Neuronal stem cell (in vitro differentiated cells): ENCODE measurements around the gene KCNQ1.

Experiments
- DNase-seq: peaks from one replicate; pipeline ENCODE4 v3.0.0-alpha.2; 2013; ENCODE audit warnings: low spot score
- H2AFZ ChIP-seq: one replicate; pipeline ENCODE4 v1.6.1; 2013; ENCODE audit warnings: mild to moderate bottlenecking, low read length, inconsistent platforms
- H2AK5ac ChIP-seq: 2 replicates; pipeline ENCODE4 v1.6.1; 2013; ENCODE audit warnings: low read depth, mild to moderate bottlenecking, inconsistent platforms, low read length, moderate library complexity, mixed read lengths
- H2BK120ac ChIP-seq: 2 replicates; pipeline ENCODE4 v1.6.1; 2013; ENCODE audit warnings: low read depth, mild to moderate bottlenecking, inconsistent platforms, low read length, moderate library complexity, mixed read lengths
- H2BK12ac ChIP-seq: one replicate; pipeline ENCODE4 v1.6.1; 2013; ENCODE audit warnings: low read length, inconsistent platforms
- H2BK15ac ChIP-seq: 2 replicates; pipeline ENCODE4 v1.6.1; 2013; ENCODE audit warnings: mild to moderate bottlenecking, low read length, inconsistent platforms, mixed read lengths
- H2BK5ac ChIP-seq: one replicate; pipeline ENCODE4 v1.6.1; 2013; ENCODE audit warnings: inconsistent platforms, mild to moderate bottlenecking, low read length, moderate library complexity
- H3K14ac ChIP-seq: one replicate; pipeline ENCODE4 v1.6.1; 2013; ENCODE audit warnings: low read length, inconsistent platforms
- H3K18ac ChIP-seq: 2 replicates; pipeline ENCODE4 v1.6.1; 2013; ENCODE audit warnings: low read length, inconsistent platforms
- H3K23ac ChIP-seq: 2 replicates; pipeline ENCODE4 v1.6.1; 2013; ENCODE audit warnings: low read depth, mild to moderate bottlenecking, mixed read lengths, low read length, inconsistent platforms; ENCODE audit not compliant: poor library complexity
- H3K27ac ChIP-seq: replicated peaks from 3 replicates; pipeline ENCODE4 v1.5.1; 2013; ENCODE audit warnings: low read length, inconsistent platforms
- H3K27me3 ChIP-seq, 3 experiments: 2 replicates each; pipeline ENCODE4 v1.6.1; 2013; ENCODE audit warnings: low read length in 3 of 3, mild to moderate bottlenecking in 2 of 3, inconsistent platforms in 1 of 3, low read depth in 1 of 3, mixed read lengths in 1 of 3, moderate library complexity in 1 of 3; ENCODE audit not compliant: control insufficient read depth in 3 of 3, insufficient read depth in 3 of 3
- H3K36me3 ChIP-seq, 2 donors: replicated peaks in 1 of 2; 2 replicates each; pipeline ENCODE4 v1.6.1; 2013; ENCODE audit warnings: low read length in 2 of 2; ENCODE audit not compliant: control insufficient read depth in 2 of 2, insufficient read depth in 2 of 2
- H3K4ac ChIP-seq: 2 replicates; pipeline ENCODE4 v1.6.1; 2013; ENCODE audit warnings: inconsistent platforms, mild to moderate bottlenecking, low read length, moderate library complexity
- H3K4me1 ChIP-seq, 2 donors: 1 replicate in 1 of 2; 2 replicates in 1 of 2; pipeline ENCODE4 v1.6.1; 2013; ENCODE audit warnings: low read length in 2 of 2, low read depth in 1 of 2; ENCODE audit not compliant: control insufficient read depth in 2 of 2, insufficient read depth in 1 of 2
- H3K4me2 ChIP-seq: one replicate; pipeline ENCODE4 v1.6.1; 2013; ENCODE audit warnings: mild to moderate bottlenecking, low read length, inconsistent platforms; ENCODE audit not compliant: insufficient read depth, poor library complexity, severe bottlenecking
- H3K4me3 ChIP-seq, 2 donors: 2 replicates each; pipeline ENCODE4 v1.5.1; 2013; ENCODE audit warnings: low read length in 2 of 2, mild to moderate bottlenecking in 2 of 2, inconsistent platforms in 1 of 2, moderate library complexity in 1 of 2
- H3K79me1 ChIP-seq: one replicate; pipeline ENCODE4 v1.6.1; 2013; ENCODE audit warnings: low read depth, mild to moderate bottlenecking, inconsistent platforms, low read length, moderate library complexity
- H3K9ac ChIP-seq: one replicate; pipeline ENCODE4 v1.6.1; 2013; ENCODE audit warnings: mild to moderate bottlenecking, low read depth, low read length, inconsistent platforms; ENCODE audit not compliant: poor library complexity
- H3K9me3 ChIP-seq, 2 donors: replicated peaks in 1 of 2; 2 replicates each; pipeline versions ENCODE3 to v1.6.1; 2013; ENCODE audit warnings: low read length in 2 of 2, mild to moderate bottlenecking in 2 of 2, inconsistent platforms in 1 of 2, low read depth in 1 of 2, mixed read lengths in 1 of 2, moderate library complexity in 1 of 2; ENCODE audit not compliant: control insufficient read depth in 2 of 2, insufficient read depth in 1 of 2
- H4K8ac ChIP-seq: one replicate; pipeline ENCODE4 v1.6.1; 2013; ENCODE audit warnings: low read depth, mild to moderate bottlenecking, inconsistent platforms, low read length, moderate library complexity
- H4K91ac ChIP-seq: one replicate; pipeline ENCODE4 v1.6.1; 2013; ENCODE audit warnings: low read length, low read depth, mild to moderate bottlenecking, inconsistent platforms; ENCODE audit not compliant: poor library complexity
- WGBS, 2 donors: extraction: QIAGEN DNeasy Blood & Tissue Kit; methylation state at CpG; one replicate each; pipeline ENCODE4 v1.1.7; 2013; ENCODE audit warnings: missing lambda C conversion rate in 2 of 2, mixed read lengths in 1 of 2; ENCODE audit not compliant: insufficient read length in 2 of 2, insufficient replicate concordance in 1 of 2; ENCODE audit errors: extremely low coverage in 2 of 2; 5-methylcytosine and 5-hydroxymethylcytosine counted together

KCNQ1 gene

DNA sequence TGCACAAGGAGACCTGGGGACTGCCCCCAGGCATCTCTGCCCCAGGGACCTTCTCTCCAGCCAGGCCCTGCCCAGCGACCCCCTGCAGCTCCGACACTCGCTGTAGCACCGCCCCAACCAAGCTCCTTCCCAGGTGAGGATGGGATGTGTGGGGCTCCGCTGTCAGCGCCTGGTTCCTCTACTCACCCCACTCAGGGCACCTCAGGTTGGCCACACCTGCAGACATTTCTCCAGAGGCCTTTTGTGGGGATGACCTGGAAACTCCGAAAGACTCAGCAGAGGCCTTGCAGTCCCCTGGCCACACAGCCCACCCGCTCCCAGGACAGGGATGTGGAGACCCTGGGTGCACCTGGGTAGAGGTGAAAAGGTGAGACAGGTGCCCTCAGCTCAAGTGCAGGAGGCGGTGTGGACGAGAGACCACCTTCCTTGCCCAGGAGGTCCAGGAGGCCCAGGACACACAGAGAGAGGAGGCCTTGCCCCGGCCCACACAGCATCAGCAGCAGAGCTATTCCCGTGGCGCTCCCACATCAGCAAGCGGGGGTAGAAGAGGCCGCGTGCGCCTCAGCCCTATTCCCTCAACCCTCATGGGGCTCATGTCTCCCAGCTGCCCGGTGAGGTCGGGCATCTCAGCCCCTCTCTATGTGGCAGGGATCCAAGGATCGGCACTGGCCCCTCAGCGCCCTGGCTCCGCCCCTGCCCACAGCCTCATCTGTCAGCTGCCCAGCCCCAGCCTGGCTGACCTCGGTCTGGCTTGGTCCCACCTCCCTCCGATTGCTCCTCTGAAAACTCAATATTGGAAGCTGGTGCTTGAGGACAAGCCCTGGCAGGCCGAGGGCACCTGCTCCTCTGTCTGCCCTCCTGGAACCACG, 21.4 kb upstream of the KCNQ1 start:
- no peak for DNase-seq
- Histone ChIP-seq H3K9me3 (no peaks in the 10 kb centered on the region), H3K23ac (peak overlapping the region; percentile 4), H3K14ac (no peak overlapping the region), H2BK12ac (peak overlapping the region; percentile 60), H2BK5ac (no peak overlapping the region), H3K27ac (no peak overlapping the region), H3K4me1 (peaks cover 4 to 10% of the 10 kb centered on the region in 2 donors), H3K9ac (no peak overlapping the region), H2AFZ (no peak overlapping the region), H2AK5ac (peak overlapping the region; percentile 99), H4K8ac (no peak overlapping the region), H4K91ac (peak overlapping the region; percentile 46), H2BK15ac (peak overlapping the region; percentile 74), H3K4me3 (no peak overlapping the region), H3K4me2 (no peak overlapping the region), H3K4ac (no peak overlapping the region), H3K36me3 (no peaks in the 10 kb centered on the region), H2BK120ac (peak overlapping the region; percentile 5), H3K79me1 (no peaks in the 10 kb centered on the region), H3K18ac (peak overlapping the region; percentile 19), H3K27me3 (no peaks in the 10 kb centered on the region)
- no CpG with 5 or more reads among the region's 26 CpGs for WGBS, 2 donors

DNA sequence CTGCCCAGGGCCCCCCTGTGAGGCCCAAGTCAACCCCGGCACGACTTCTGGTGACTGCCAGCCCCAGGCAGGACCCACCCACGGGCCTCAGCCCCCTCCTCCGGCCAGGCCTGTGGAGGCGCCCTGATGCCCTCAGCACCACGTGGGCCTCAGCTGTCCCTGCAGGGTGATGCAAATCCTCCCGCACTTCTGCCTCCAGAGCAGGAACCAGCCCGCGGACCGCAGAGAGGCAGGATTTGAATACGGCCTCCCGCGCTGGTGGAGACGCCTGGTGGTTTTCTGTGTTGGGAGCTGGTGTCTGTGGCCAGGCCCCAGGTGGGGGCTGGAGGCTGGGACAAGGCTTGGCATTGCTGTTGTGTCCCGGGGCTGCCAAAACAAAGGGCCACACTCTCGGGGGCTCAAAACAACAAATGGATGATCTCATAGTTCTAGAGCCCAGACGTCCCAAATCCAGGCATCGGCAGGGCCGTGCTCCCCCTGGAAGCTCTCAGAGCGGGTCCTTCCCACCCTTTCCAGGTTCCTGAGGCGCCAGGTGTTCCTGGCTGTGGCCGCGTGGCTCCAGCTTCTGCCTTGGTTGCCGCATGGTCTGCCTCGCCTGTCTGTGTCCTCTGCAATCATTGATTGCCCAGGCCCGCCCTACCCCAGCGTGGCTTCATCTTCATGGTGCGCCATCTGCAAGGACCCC, 19.9 kb upstream of the KCNQ1 start:
- no peak overlapping the region for H4K91ac ChIP-seq
- peak overlapping the region; percentile 47 for H3K14ac ChIP-seq
- peak overlapping the region; percentile 14 for H2BK12ac ChIP-seq
- no peak overlapping the region for H3K4ac ChIP-seq
- no CpG with 5 or more reads among the region's 28 CpGs for WGBS, 2 donors
- no peak overlapping the region for H2BK15ac ChIP-seq
- no peak for DNase-seq
- H3K36me3 ChIP-seq: no peaks in the 10 kb centered on the region
- H2AFZ ChIP-seq: no peak overlapping the region
- no peaks in the 10 kb centered on the region for H3K79me1 ChIP-seq
- no peak overlapping the region for H3K27ac ChIP-seq
- peaks cover 0 to 4% of the 10 kb centered on the region in 2 donors for H3K9me3 ChIP-seq
- peak overlapping the region; percentile 11 for H3K18ac ChIP-seq
- H3K27me3 ChIP-seq: peaks cover 0 to 2% (median 0%) of the 10 kb centered on the region in 3 experiments
- H3K4me3 ChIP-seq: no peak overlapping the region
- H3K9ac ChIP-seq: no peak overlapping the region
- H3K23ac ChIP-seq: peak overlapping the region; percentile 67
- H2BK120ac ChIP-seq: peak overlapping the region; percentile 19
- H3K4me2 ChIP-seq: no peak overlapping the region
- H2AK5ac ChIP-seq: peak overlapping the region; percentile 68
- no peak overlapping the region for H4K8ac ChIP-seq
- H2BK5ac ChIP-seq: peak overlapping the region; percentile 12
- peaks cover 2 to 8% of the 10 kb centered on the region in 2 donors for H3K4me1 ChIP-seq

DNA sequence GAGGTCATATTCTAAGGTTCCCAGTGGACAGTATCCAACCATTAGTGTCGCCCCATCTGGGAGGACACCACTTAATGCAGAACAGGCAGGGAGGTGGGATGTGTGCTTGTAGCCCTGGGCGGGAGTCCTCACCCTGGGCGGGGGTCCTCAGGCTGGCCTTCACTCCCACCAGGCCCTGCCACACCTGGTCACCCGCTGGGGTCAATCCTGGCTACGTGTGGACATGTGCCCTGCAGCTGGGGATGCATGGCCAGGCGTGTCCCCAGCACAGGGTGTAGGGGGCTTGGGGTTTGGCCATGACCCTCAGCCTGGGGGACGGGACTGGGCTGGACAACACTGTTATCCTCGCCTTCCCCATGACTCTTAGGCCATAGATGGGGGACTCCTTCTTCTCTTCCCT, 19.3 kb upstream of the KCNQ1 start:
- no peak overlapping the region for H4K8ac ChIP-seq
- H2BK5ac ChIP-seq: peak overlapping the region; percentile 6
- peaks cover 0 to 4% (median 0%) of the 10 kb centered on the region in 3 experiments for H3K27me3 ChIP-seq
- peaks cover 2 to 4% of the 10 kb centered on the region in 2 donors for H3K4me1 ChIP-seq
- no peak overlapping the region for H3K27ac ChIP-seq
- DNase-seq: no peak
- H3K4ac ChIP-seq: no peak overlapping the region
- H3K4me3 ChIP-seq: no peak overlapping the region
- WGBS, 2 donors: no CpG with 5 or more reads among the region's 8 CpGs
- H2AFZ ChIP-seq: no peak overlapping the region
- H3K23ac ChIP-seq: peak overlapping the region; percentile 67
- H3K4me2 ChIP-seq: no peak overlapping the region
- H4K91ac ChIP-seq: no peak overlapping the region
- no peak overlapping the region for H3K9ac ChIP-seq
- H3K79me1 ChIP-seq: no peaks in the 10 kb centered on the region
- peak overlapping the region; percentile 72 for H2BK15ac ChIP-seq
- H2AK5ac ChIP-seq: no peak overlapping the region
- H3K36me3 ChIP-seq: no peaks in the 10 kb centered on the region
- H3K9me3 ChIP-seq: peaks cover 0 to 4% of the 10 kb centered on the region in 2 donors
- no peak overlapping the region for H3K14ac ChIP-seq
- H2BK120ac ChIP-seq: peak overlapping the region; percentile 19
- H3K18ac ChIP-seq: peak overlapping the region; percentile 53
- H2BK12ac ChIP-seq: peak overlapping the region; percentile 14

DNA sequence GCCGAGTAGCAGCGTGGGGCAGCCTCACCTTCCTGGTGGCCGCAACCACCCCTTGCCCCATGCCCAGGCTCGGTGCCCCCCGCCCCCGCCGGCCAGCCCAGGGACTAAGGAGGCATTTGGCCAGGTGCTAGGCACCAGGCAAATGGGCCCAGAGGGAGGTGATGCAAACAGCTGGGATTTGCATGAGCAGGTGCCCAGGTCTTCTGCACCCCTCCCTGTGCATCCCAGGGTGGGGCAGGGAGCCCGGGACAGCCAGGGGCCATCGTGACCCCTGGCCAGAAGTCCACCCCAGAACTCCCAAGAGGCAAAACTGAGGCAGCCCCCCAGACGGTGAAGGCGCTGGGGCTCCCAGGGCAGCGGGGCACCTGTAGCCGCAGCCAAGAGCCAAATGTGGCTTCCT, 18.6 kb upstream of the KCNQ1 start:
- H3K4me2 ChIP-seq: no peak overlapping the region
- no peak overlapping the region for H3K27ac ChIP-seq
- H3K36me3 ChIP-seq: no peaks in the 10 kb centered on the region
- H3K9me3 ChIP-seq: peaks cover 0 to 7% of the 10 kb centered on the region in 2 donors
- H3K14ac ChIP-seq: no peak overlapping the region
- WGBS, 2 donors: no CpG with 5 or more reads among the region's 13 CpGs
- H3K4me3 ChIP-seq: no peak overlapping the region
- H2AFZ ChIP-seq: no peak overlapping the region
- peak overlapping the region; percentile 39 for H2BK15ac ChIP-seq
- H4K8ac ChIP-seq: no peak overlapping the region
- H2BK12ac ChIP-seq: no peak overlapping the region
- peak overlapping the region; percentile 80 for H2AK5ac ChIP-seq
- no peaks in the 10 kb centered on the region for H3K79me1 ChIP-seq
- no peak for DNase-seq
- H4K91ac ChIP-seq: no peak overlapping the region
- no peak overlapping the region for H3K23ac ChIP-seq
- H2BK5ac ChIP-seq: peak overlapping the region; percentile 6
- H3K9ac ChIP-seq: no peak overlapping the region
- peaks cover 0 to 4% (median 0%) of the 10 kb centered on the region in 3 experiments for H3K27me3 ChIP-seq
- H3K18ac ChIP-seq: peak overlapping the region; percentile 39
- no peak overlapping the region for H3K4ac ChIP-seq
- no peak overlapping the region for H2BK120ac ChIP-seq
- no peaks in the 10 kb centered on the region for H3K4me1 ChIP-seq
